CD8-positive, alpha-beta memory T cell (primary cell): ENCODE results near the gene CDC73. TPM values are rescaled to one million over a fixed set of nuclear protein-coding genes. Genes with fewer than 3 reads are reported as not detected.
A peak's percentile ranks its signal among the peaks of the same experiment; 100 is the strongest.
"Not testable (repeated sequence)": the region's sequence is repeated elsewhere in the genome, so short reads cannot be mapped to it uniquely, and the experiment has no call there.

ENCODE experiments used
- CTCF ChIA-PET: fragments of 350-600 bp; sonication (Branson Sonifier 250); formaldehyde crosslinking; loops from one replicate; lab custom pipeline; 2021; ENCODE audit warnings: antibody characterized with exemption; lab: Charles Lee
- POLR2A ChIA-PET: fragments of 350-600 bp; sonication (Branson Sonifier 250); formaldehyde crosslinking; loops from one replicate; lab custom pipeline; 2021; ENCODE audit warnings: antibody characterized with exemption; lab: Charles Lee
- DNase-seq, 5 donors: peaks; one replicate each; pipeline versions ENCODE4 v3.0.0 to v3.0.0-alpha.2; 2020 to 2022; ENCODE audit warnings: mixed read lengths in 1 of 5
- H3K27ac ChIP-seq: one replicate; pipeline ENCODE4 v1.7.0; 2013; ENCODE audit warnings: low read depth, mild to moderate bottlenecking, low read length, moderate library complexity
- H3K27me3 ChIP-seq: 2 replicates; pipeline ENCODE4 v1.7.0; 2013; ENCODE audit warnings: low read length, mild to moderate bottlenecking; ENCODE audit not compliant: insufficient read depth, poor library complexity, severe bottlenecking
- H3K36me3 ChIP-seq: 2 replicates; pipeline ENCODE4 v1.7.0; 2013; ENCODE audit warnings: mild to moderate bottlenecking, low read length, moderate library complexity; ENCODE audit not compliant: insufficient read depth
- H3K4me1 ChIP-seq: 2 replicates; pipeline ENCODE4 v1.7.0; 2013; ENCODE audit warnings: mild to moderate bottlenecking, low read length, moderate library complexity; ENCODE audit not compliant: insufficient read depth
- H3K4me3 ChIP-seq: 2 replicates; pipeline ENCODE4 v1.7.0; 2013; ENCODE audit warnings: mild to moderate bottlenecking, low read length
- H3K9me3 ChIP-seq: 2 replicates; pipeline ENCODE4 v1.7.0; 2013; ENCODE audit warnings: mild to moderate bottlenecking, low read length
- H3K27ac Mint-ChIP-seq, 8 donors: one replicate each; pipeline ENCODE4 v1.8.0; 2020 to 2021; ENCODE audit warnings: mixed read lengths in 8 of 8, mild to moderate bottlenecking in 6 of 8, inconsistent platforms in 3 of 8, moderate library complexity in 3 of 8
- H3K27me3 Mint-ChIP-seq, 2 donors: one replicate each; pipeline ENCODE4 v1.8.0; 2020 to 2021; ENCODE audit warnings: mixed read lengths in 2 of 2, mild to moderate bottlenecking in 1 of 2, moderate library complexity in 1 of 2
- H3K36me3 Mint-ChIP-seq, 3 donors: one replicate each; pipeline ENCODE4 v1.8.0; 2020 to 2021; ENCODE audit warnings: mixed read lengths in 3 of 3, inconsistent platforms in 1 of 3, mild to moderate bottlenecking in 1 of 3
- H3K4me1 Mint-ChIP-seq, 3 donors: one replicate each; pipeline ENCODE4 v1.8.0; 2020 to 2021; ENCODE audit warnings: mixed read lengths in 3 of 3, inconsistent platforms in 1 of 3, mild to moderate bottlenecking in 1 of 3
- H3K4me3 Mint-ChIP-seq, 7 donors: one replicate each; pipeline ENCODE4 v1.8.0; 2020 to 2021; ENCODE audit warnings: mixed read lengths in 7 of 7, mild to moderate bottlenecking in 6 of 7, moderate library complexity in 4 of 7, inconsistent platforms in 2 of 7
- H3K9me3 Mint-ChIP-seq, 5 donors: one replicate each; pipeline ENCODE4 v1.8.0; 2020 to 2022; ENCODE audit warnings: mixed read lengths in 5 of 5, mild to moderate bottlenecking in 3 of 5, moderate library complexity in 2 of 5, inconsistent platforms in 1 of 5
- polyA plus RNA-seq: library from polyadenylated mRNA; unstranded; fragments of 300-500 nt; fragmentation: Illumina TruSeq; gene quantifications from one replicate; pipeline ENCODE4 v1.2.3, GENCODE V29; 2021
- total RNA-seq, 2 experiments: library from RNA; stranded (reverse); gene quantifications; one replicate each; pipeline ENCODE4 v1.2.3, GENCODE V29; 2021

The CDC73 gene
- total and polyA plus RNA-seq, 3 experiments from 2014 or later, result 58.5 to 63.8 (median 59.8) TPM

DNA sequence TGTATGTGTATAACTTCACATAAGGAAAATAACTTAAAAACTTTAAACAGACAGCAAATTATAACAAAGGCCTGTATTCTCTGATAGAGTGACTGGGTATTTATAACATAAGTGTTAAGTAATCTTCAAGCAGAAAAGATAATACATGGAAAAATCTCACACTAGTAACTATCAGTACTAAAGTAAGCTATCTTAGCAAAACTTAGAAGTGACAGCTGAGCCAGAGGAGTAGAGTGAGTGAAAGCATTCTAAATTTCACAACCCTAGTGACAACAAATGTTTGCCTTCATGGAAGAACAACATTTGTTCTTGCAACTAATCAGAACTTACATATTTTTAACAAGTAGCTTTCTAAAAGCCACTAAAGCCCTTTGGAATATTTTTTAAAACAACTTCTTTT lies 139.1 kb downstream of the CDC73 start:
- no peaks in the 10 kb centered on the region for H3K27me3 ChIP-seq
- no peak overlapping the region for H3K4me3 Mint-ChIP-seq
- ChIA-PET CTCF (no interaction called here), POLR2A (interaction anchor here (0.5 kb wide), 1 partner anchor 9 kb away, joined by 4 read pairs; no protein-coding TSS in a partner anchor)
- H3K36me3 ChIP-seq, result no peaks in the 10 kb centered on the region
- H3K27ac ChIP-seq, result no peak overlapping the region
- H3K27me3 Mint-ChIP-seq, result no peaks in the 10 kb centered on the region
- H3K9me3 ChIP-seq, result no peaks in the 10 kb centered on the region
- H3K4me1 Mint-ChIP-seq, result peaks cover 11 to 12% (median 12%) of the 10 kb centered on the region in 3 donors
- H3K36me3 Mint-ChIP-seq, result peaks cover 16 to 27% (median 27%) of the 10 kb centered on the region in 3 donors
- DNase-seq, result no peak
- H3K27ac Mint-ChIP-seq, result peak overlapping the region in 3 of 8 donors; percentile 9 to 59 (median 21)
- H3K4me1 ChIP-seq, result no peaks in the 10 kb centered on the region
- no peak overlapping the region for H3K4me3 ChIP-seq
- no peaks in the 10 kb centered on the region for H3K9me3 Mint-ChIP-seq

DNA sequence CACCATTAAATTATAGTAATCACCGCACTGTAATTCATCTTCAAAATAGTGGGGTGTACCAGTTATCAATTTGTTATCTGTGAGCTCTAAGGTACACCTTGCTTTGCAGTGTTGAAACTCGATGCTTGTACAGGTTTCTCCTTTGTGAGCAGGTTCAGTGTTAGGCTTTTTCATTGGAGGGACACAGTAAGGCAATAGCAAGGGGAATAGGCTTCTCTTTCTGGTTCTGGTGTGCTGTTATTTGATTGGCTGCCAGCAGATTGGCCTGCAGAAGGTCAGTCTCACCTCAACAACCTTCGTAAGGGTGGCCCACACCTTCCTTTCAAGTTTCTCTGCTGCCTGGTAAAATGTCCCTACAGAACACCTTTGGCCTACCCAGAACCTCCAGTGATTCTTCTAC lies 140.8 kb downstream of the CDC73 start:
- Histone ChIP-seq H3K36me3 (no peaks in the 10 kb centered on the region), H3K27me3 (no peaks in the 10 kb centered on the region), H3K4me1 (no peaks in the 10 kb centered on the region), H3K27ac (no peak overlapping the region), H3K4me3 (no peak overlapping the region), H3K9me3 (no peaks in the 10 kb centered on the region)
- Mint-ChIP-seq H3K27me3 (no peaks in the 10 kb centered on the region), H3K36me3 (peaks cover 16 to 29% (median 25%) of the 10 kb centered on the region in 3 donors), H3K9me3 (no peaks in the 10 kb centered on the region), H3K4me1 (peaks cover 7 to 11% (median 7%) of the 10 kb centered on the region in 3 donors), H3K4me3 (no peak overlapping the region), H3K27ac (peak overlapping the region in 2 of 8 donors; percentile 7 to 34)
- no peak for DNase-seq
- ChIA-PET CTCF (no interaction called here), POLR2A (no interaction called here)

DNA sequence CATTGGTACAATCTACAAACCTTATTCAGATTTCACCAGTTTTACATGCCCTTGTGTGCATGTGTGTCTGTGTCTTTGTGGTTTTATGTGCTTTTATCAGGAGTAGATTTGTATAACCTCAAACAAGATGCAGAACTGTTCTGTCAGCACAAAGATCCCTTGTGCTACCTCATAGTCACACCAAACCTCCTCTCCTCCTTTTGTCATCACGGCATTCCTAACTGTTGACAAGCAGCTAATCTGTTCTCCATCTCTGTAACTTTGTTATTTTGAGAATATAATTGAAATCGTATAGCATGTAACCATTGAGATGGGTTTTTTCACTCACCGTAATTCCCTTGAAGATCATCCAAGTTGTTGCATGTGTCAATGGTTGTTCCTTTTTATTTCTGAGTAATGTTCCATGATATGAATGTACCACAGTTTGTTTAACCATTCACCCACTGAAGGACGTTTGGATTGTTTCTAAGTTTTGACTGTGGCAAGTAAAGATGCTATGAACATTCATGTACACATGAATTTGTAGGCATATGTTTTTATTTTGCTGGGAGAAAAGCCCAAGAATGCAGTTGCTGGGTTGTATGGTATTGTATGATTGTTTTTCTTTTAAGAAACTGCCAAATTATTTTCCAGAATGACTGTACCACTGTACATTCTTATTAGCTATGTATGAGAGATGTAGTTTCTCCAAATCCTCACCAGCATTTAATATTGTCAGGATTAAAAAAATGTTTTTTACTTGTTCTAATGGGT lies 142.7 kb downstream of the CDC73 start:
- Mint-ChIP-seq H3K4me1 (peaks cover 7 to 11% (median 7%) of the 10 kb centered on the region in 3 donors), H3K27ac (peak overlapping the region in 1 of 8 donors; percentile 64), H3K36me3 (peaks cover 17 to 40% (median 25%) of the 10 kb centered on the region in 3 donors), H3K27me3 (no peaks in the 10 kb centered on the region), H3K4me3 (no peak overlapping the region), H3K9me3 (no peaks in the 10 kb centered on the region)
- ChIA-PET CTCF (no interaction called here), POLR2A (no interaction called here)
- Histone ChIP-seq H3K4me1 (no peaks in the 10 kb centered on the region), H3K36me3 (no peaks in the 10 kb centered on the region), H3K27ac (no peak overlapping the region), H3K4me3 (no peak overlapping the region), H3K9me3 (no peaks in the 10 kb centered on the region), H3K27me3 (no peaks in the 10 kb centered on the region)
- no peak for DNase-seq

DNA sequence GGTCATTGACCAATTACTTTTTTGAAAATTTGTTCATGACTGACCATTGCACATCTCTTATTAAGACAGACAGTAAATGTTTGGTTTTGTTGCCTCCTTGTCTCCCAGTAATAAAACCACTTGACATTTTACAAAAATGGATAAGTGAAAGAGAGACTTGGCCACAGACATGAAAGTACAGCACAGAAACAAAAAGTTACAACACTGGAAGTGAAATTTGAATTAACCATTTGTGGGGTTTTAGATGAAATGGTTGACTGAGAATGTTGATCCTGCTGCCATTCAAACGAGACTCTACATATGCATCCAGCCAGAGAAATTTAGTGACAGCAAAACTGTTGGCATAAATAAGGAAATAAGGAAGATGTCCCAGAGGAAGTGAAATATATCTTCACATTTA lies 143.9 kb downstream of the CDC73 start:
- Mint-ChIP-seq H3K27ac (peak overlapping the region in 1 of 8 donors; percentile 44), H3K9me3 (no peaks in the 10 kb centered on the region), H3K4me3 (no peak overlapping the region), H3K36me3 (peaks cover 17 to 40% (median 25%) of the 10 kb centered on the region in 3 donors), H3K27me3 (no peaks in the 10 kb centered on the region), H3K4me1 (peaks cover 7 to 11% (median 7%) of the 10 kb centered on the region in 3 donors)
- no peaks in the 10 kb centered on the region for H3K4me1 ChIP-seq
- no peak overlapping the region for H3K27ac ChIP-seq
- ChIA-PET POLR2A (no interaction called here), CTCF (no interaction called here)
- H3K36me3 ChIP-seq, result no peaks in the 10 kb centered on the region
- no peaks in the 10 kb centered on the region for H3K9me3 ChIP-seq
- H3K4me3 ChIP-seq, result no peak overlapping the region
- DNase-seq, result no peak
- no peaks in the 10 kb centered on the region for H3K27me3 ChIP-seq

DNA sequence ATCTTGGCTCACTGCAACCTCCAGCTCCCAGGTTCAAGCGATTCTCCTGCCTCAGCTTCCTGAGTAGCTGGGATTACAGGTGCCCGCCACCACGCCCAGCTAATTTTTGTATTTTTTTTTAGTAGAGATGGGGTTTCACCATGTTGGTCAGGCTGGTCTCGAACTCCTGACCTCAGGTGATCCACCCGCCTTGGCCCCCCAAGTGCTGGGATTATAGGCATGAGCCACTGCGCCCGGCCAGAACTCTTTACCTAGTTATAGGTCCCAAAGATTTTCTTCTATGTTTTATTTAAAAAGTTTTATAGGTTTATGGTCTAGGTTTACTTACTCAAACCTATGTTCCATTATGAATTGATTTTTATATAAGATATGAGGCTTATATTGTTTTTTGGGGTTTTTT lies 145.0 kb downstream of the CDC73 start:
- peaks cover 10 to 18% (median 13%) of the 10 kb centered on the region in 3 donors for H3K4me1 Mint-ChIP-seq
- CTCF ChIA-PET, result not testable (repeated sequence)

DNA sequence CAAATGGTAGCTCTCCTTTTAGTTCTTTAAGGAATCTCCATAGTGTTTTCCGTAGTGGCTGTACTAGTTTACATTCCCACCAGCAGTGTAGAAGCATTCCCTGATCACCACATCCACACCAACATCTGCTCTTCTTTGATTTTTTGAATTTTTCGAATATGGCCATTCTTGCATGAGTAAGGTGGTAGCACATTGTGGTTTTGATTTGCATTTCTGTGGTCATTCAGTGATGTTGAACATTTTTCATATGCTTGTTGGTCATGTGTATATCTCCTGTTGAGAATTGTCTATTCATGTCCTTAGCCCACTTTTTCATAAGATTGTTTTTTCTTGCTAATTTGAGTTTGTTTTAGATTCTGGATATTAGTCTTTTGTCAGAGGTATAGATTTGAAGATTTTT lies 149.2 kb downstream of the CDC73 start:
- DNase-seq, result no peak
- CTCF ChIA-PET, result no interaction called here
- Histone ChIP-seq H3K4me1 (no peaks in the 10 kb centered on the region), H3K36me3 (no peaks in the 10 kb centered on the region), H3K27me3 (no peaks in the 10 kb centered on the region), H3K4me3 (no peak overlapping the region), H3K27ac (no peak overlapping the region), H3K9me3 (no peaks in the 10 kb centered on the region)
- Mint-ChIP-seq H3K27ac (no peak overlapping the region), H3K27me3 (no peaks in the 10 kb centered on the region), H3K36me3 (peaks cover 18 to 62% (median 20%) of the 10 kb centered on the region in 3 donors), H3K4me3 (no peak overlapping the region), H3K4me1 (peaks cover 3 to 15% (median 7%) of the 10 kb centered on the region in 3 donors), H3K9me3 (peaks cover 0 to 7% (median 2%) of the 10 kb centered on the region in 5 donors)
- POLR2A ChIA-PET, result no interaction called here

More for the DNA sequence above, 145.0 kb downstream of the CDC73 start:
- H3K4me1 ChIP-seq, H3K36me3 ChIP-seq, DNase-seq, H3K9me3 ChIP-seq, H3K9me3 Mint-ChIP-seq, H3K27ac ChIP-seq, H3K4me3 ChIP-seq, POLR2A ChIA-PET, H3K27ac Mint-ChIP-seq, H3K4me3 Mint-ChIP-seq, H3K27me3 ChIP-seq, H3K27me3 Mint-ChIP-seq: not testable (repeated sequence)
- H3K36me3 Mint-ChIP-seq, result peaks cover 19 to 49% (median 26%) of the 10 kb centered on the region in 3 donors

DNA sequence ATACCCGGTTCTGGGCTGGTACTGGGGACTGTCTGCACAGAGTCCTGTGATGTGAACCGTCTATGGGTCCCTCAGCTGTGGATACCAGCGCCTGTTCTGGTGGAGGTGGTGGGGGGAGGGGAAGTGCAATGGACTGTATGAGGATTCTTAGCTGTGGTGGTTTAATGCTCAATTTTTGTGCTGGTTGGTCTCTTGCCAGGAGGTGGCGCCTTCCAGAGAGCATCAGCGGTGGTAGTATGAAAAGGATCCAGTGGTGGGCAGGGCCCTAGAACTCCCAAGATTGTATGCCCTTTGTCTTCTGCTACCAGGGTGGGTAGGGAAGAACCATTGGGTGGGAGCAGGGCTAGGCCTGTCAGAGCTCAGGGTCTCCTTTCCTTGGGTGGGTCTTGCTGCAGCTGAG lies 153.9 kb downstream of the CDC73 start:
- POLR2A ChIA-PET, result no interaction called here
- no peaks in the 10 kb centered on the region for H3K27me3 ChIP-seq
- H3K4me1 ChIP-seq, result no peaks in the 10 kb centered on the region
- H3K4me3 Mint-ChIP-seq, result no peak overlapping the region
- H3K4me3 ChIP-seq, result no peak overlapping the region
- no peak for DNase-seq
- H3K36me3 Mint-ChIP-seq, result peaks cover 18 to 54% (median 27%) of the 10 kb centered on the region in 3 donors
- H3K9me3 ChIP-seq, result no peaks in the 10 kb centered on the region
- no peak overlapping the region for H3K27ac ChIP-seq
- peaks cover 3 to 11% (median 7%) of the 10 kb centered on the region in 3 donors for H3K4me1 Mint-ChIP-seq
- CTCF ChIA-PET, result no interaction called here
- no peak overlapping the region for H3K27ac Mint-ChIP-seq
- no peaks in the 10 kb centered on the region for H3K36me3 ChIP-seq
- H3K27me3 Mint-ChIP-seq, result no peaks in the 10 kb centered on the region
- H3K9me3 Mint-ChIP-seq, result peaks cover 0 to 7% (median 3%) of the 10 kb centered on the region in 5 donors

DNA sequence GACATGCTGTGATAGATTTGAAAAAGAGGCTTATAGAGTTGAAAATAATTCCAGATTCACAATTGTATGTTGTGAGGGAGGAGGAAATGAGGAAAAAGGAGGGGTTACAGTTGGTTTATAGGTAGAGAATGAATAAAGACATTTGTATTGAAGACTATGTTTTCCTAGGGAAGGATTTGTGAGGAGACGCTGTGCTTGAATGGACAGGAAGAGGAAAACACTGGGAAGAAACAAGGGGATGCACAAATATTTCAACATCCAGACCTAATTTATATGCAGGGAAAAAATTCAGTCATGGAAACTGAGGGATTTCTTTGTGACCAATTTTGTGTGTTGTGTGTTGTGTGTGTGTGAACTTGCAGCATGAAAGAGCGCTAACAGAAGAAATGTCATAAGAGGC lies 157.1 kb downstream of the CDC73 start:
- Mint-ChIP-seq H3K4me3 (no peak overlapping the region), H3K4me1 (peaks cover 1 to 9% (median 9%) of the 10 kb centered on the region in 3 donors), H3K27me3 (no peaks in the 10 kb centered on the region), H3K36me3 (peaks cover 5 to 31% (median 22%) of the 10 kb centered on the region in 3 donors), H3K27ac (no peak overlapping the region), H3K9me3 (peaks cover 0 to 3% (median 0%) of the 10 kb centered on the region in 5 donors)
- no peak for DNase-seq
- Histone ChIP-seq H3K4me3 (no peak overlapping the region), H3K4me1 (no peaks in the 10 kb centered on the region), H3K27me3 (no peaks in the 10 kb centered on the region), H3K36me3 (no peaks in the 10 kb centered on the region), H3K27ac (no peak overlapping the region), H3K9me3 (no peaks in the 10 kb centered on the region)
- ChIA-PET CTCF (interaction anchor here (1.5 kb wide), 1 partner anchor 64 kb away, joined by 3 read pairs; no protein-coding TSS in a partner anchor), POLR2A (no interaction called here)
